ENCODE measurements around the gene TRIM32. TPM values are rescaled to one million over a fixed set of nuclear protein-coding genes. Genes with fewer than 3 reads are reported as not detected.
"Not testable (repeated sequence)": the region's sequence is repeated elsewhere in the genome, so short reads cannot be mapped to it uniquely, and the experiment has no call there.

Gene TRIM32
- total RNA-seq, 2 experiments from 2014 or later = 11.4 to 13.9 TPM

- intact Hi-C loops (cut with micrococcal nuclease; ENCODE audit: unreplicated experiment) = no loop called here
- no TSS peak for BruUV-seq (replicated peaks)
- POLR2A ChIA-PET = interaction anchor here (0.6 to 2.1 kb wide), 2 partner anchors 8 to 16 kb away, joined by 3 to 5 read pairs; no protein-coding TSS in a partner anchor
These were observed 1.8 kb downstream of the TRIM32 start for GRCh38 chr9:116688806-116689485.

DNA sequence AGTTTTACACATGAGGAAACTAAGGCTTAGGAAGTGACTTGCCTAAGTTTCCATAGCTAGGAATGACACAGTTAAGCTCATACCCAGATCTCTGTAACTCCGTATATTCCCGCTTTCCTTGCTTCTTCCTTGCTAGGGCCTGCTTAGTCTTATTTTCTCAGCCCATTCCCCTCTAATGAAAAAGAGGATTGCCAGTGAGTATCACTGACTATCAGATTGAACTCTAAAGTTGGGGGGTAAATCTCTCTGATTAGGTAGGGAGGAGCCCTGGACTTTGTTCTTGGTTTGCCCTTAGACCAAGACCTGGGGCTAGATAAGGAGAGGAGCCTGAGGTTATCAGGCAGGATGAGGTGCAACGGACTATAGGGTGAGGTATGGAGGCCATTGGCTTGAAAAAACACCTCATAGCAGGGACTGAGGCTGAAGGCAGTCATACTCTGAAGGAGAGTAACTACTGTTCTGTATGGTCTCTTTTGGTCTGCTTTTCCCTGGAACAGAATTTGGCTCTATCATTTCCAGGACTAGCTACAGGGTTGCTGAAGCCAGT lies 2.5 kb downstream of the TRIM32 start:
- intact Hi-C loops (cut with micrococcal nuclease; ENCODE audit: unreplicated experiment) = no loop called here
- Histone ChIP-seq H4K20me1 (ENCODE audit: insufficient read depth, low read length) (no peaks in the 10 kb centered on the region), H3K79me2 (ENCODE audit: insufficient read depth, low read depth, low read length) (peaks cover 7% of the 10 kb centered on the region; the same call in 1 of the 2 replicates), H3K36me3 (ENCODE audit: insufficient read depth, low read length) (no peaks in the 10 kb centered on the region), H3K9me3 (ENCODE audit: low read length) (no peaks in the 10 kb centered on the region), H3K4me3 (ENCODE audit: low read depth, low read length, poor library complexity, severe bottlenecking) (no peak overlapping the region), H3K9me2 (ENCODE audit: insufficient read depth, low read length) (no peaks in the 10 kb centered on the region), H2AFZ (ENCODE audit: low read length) (no peak overlapping the region), H3K4me2 (ENCODE audit: low read length) (no peak overlapping the region), H3K27ac (ENCODE audit: low read depth, low read length, poor library complexity, severe bottlenecking) (no peak overlapping the region), H3K4me1 (ENCODE audit: insufficient read depth, low read length, poor library complexity, severe bottlenecking) (peaks cover 30% of the 10 kb centered on the region)
- ChIA-PET POLR2A (interaction anchor here (0.6 kb wide), 1 partner anchor 73 kb away, joined by 4 read pairs; no protein-coding TSS in a partner anchor), CTCF (ENCODE audit: unreplicated experiment) (no interaction called here)
- BruUV-seq (replicated peaks) = no TSS peak
- no peak for DNase-seq (ENCODE audit: low spot score)
- TF ChIP-seq, protein P1, sequence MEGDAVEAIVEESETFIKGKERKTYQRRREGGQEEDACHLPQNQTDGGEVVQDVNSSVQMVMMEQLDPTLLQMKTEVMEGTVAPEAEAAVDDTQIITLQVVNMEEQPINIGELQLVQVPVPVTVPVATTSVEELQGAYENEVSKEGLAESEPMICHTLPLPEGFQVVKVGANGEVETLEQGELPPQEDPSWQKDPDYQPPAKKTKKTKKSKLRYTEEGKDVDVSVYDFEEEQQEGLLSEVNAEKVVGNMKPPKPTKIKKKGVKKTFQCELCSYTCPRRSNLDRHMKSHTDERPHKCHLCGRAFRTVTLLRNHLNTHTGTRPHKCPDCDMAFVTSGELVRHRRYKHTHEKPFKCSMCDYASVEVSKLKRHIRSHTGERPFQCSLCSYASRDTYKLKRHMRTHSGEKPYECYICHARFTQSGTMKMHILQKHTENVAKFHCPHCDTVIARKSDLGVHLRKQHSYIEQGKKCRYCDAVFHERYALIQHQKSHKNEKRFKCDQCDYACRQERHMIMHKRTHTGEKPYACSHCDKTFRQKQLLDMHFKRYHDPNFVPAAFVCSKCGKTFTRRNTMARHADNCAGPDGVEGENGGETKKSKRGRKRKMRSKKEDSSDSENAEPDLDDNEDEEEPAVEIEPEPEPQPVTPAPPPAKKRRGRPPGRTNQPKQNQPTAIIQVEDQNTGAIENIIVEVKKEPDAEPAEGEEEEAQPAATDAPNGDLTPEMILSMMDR (conservative IDR thresholded peaks at IDR 0.05; ENCODE audit: low read length) = no peak
- no peak for TF ChIP-seq EZH2phosphoT487 (IDR thresholded peaks at IDR 0.05; ENCODE audit: borderline replicate concordance, low read depth, low read length)

More at GRCh38 chr9:116688806-116689485, 1.8 kb downstream of the TRIM32 start:
- H3K79me2 ChIP-seq (ENCODE audit: insufficient read depth, low read depth, low read length) = peaks cover 7% of the 10 kb centered on the region; the same call in 1 of the 2 replicates
- H3K4me3 ChIP-seq (ENCODE audit: low read depth, low read length, poor library complexity, severe bottlenecking) = no peak overlapping the region
- no peaks in the 10 kb centered on the region for H3K9me2 ChIP-seq (ENCODE audit: insufficient read depth, low read length)
- TF ChIP-seq, protein P1 (conservative IDR thresholded peaks at IDR 0.05; ENCODE audit: low read length) = no peak
- no peak for TF ChIP-seq EZH2phosphoT487 (IDR thresholded peaks at IDR 0.05; ENCODE audit: borderline replicate concordance, low read depth, low read length)
- no peak overlapping the region for H3K27ac ChIP-seq (ENCODE audit: low read depth, low read length, poor library complexity, severe bottlenecking)
- CTCF ChIA-PET (ENCODE audit: unreplicated experiment) = no interaction called here
- peak overlapping the region; percentile 99; the same call in 1 of the 2 replicates for H3K4me2 ChIP-seq (ENCODE audit: low read length)
- peaks cover 5% of the 10 kb centered on the region; the same call in 1 of the 2 replicates for H3K9me3 ChIP-seq (ENCODE audit: low read length)
- H2AFZ ChIP-seq (ENCODE audit: low read length) = no peak overlapping the region
- no peaks in the 10 kb centered on the region for H3K36me3 ChIP-seq (ENCODE audit: insufficient read depth, low read length)
- H4K20me1 ChIP-seq (ENCODE audit: insufficient read depth, low read length) = no peaks in the 10 kb centered on the region
- peaks cover 30% of the 10 kb centered on the region for H3K4me1 ChIP-seq (ENCODE audit: insufficient read depth, low read length, poor library complexity, severe bottlenecking)
- no peak for DNase-seq (ENCODE audit: low spot score)

DNA sequence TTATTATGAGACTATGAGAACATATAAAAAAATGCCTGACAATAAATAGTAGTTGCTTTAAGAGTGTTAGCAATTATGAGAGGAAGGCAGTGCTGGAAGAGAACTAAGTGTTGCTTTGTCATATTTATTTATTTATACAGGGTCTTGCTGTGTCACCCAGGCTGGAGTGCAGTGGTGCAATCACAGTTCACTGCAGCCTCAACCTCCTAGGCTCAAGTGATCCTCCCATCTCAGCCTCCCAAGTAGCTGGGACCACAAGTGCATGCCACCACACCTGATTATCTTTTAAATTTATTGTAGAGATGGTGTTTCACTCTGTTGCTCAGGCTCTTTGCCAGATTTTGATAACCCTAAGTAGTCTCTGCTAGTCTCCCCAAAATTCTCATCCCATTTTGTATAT lies 3.7 kb downstream of the TRIM32 start:
- H3K4me2 ChIP-seq (ENCODE audit: low read length); H3K79me2 ChIP-seq (ENCODE audit: insufficient read depth, low read depth, low read length); H3K27ac ChIP-seq (ENCODE audit: low read depth, low read length, poor library complexity, severe bottlenecking); H3K9me3 ChIP-seq (ENCODE audit: low read length); H3K9me2 ChIP-seq (ENCODE audit: insufficient read depth, low read length); intact Hi-C loops (cut with micrococcal nuclease; ENCODE audit: unreplicated experiment); H2AFZ ChIP-seq (ENCODE audit: low read length); H3K36me3 ChIP-seq (ENCODE audit: insufficient read depth, low read length); DNase-seq (ENCODE audit: low spot score); CTCF ChIA-PET (ENCODE audit: unreplicated experiment); BruUV-seq (replicated peaks); H3K4me3 ChIP-seq (ENCODE audit: low read depth, low read length, poor library complexity, severe bottlenecking); H4K20me1 ChIP-seq (ENCODE audit: insufficient read depth, low read length); POLR2A ChIA-PET: not testable (repeated sequence)
- peaks cover 30% of the 10 kb centered on the region for H3K4me1 ChIP-seq (ENCODE audit: insufficient read depth, low read length, poor library complexity, severe bottlenecking)
